Small intestine (tissue), 7 donors: ENCODE results near the gene SMS. TPM values are rescaled to one million over a fixed set of nuclear protein-coding genes. Genes with fewer than 3 reads are reported as not detected.

Experiments used
- DNase-seq, 2 donors: peaks; one replicate each; pipeline versions ENCODE4 v3.0.0 to v3.0.0-alpha.2; 2013
- FAIRE-seq: peaks from 2 replicates; lab custom pipeline; 2012; peaks lifted over from hg19 to GRCh38; lab: Jason Lieb, UNC
- H3K27ac ChIP-seq, 3 donors: one replicate each; pipeline ENCODE4 v1.5.1; 2013; ENCODE audit warnings: low read length in 2 of 3, mild to moderate bottlenecking in 2 of 3, control low read depth in 1 of 3, inconsistent platforms in 1 of 3, low read depth in 1 of 3, moderate library complexity in 1 of 3
- H3K27me3 ChIP-seq, 3 donors: one replicate each; pipeline ENCODE4 v1.6.1; 2013; ENCODE audit warnings: low read length in 3 of 3, inconsistent platforms in 1 of 3; ENCODE audit not compliant: control insufficient read depth in 3 of 3, insufficient read depth in 3 of 3
- H3K36me3 ChIP-seq, 3 donors: one replicate each; pipeline ENCODE4 v1.6.1; 2013; ENCODE audit warnings: low read length in 3 of 3, inconsistent platforms in 1 of 3, low read depth in 1 of 3, mild to moderate bottlenecking in 1 of 3, moderate library complexity in 1 of 3; ENCODE audit not compliant: control insufficient read depth in 3 of 3, insufficient read depth in 2 of 3
- H3K4me1 ChIP-seq, 3 donors: one replicate each; pipeline ENCODE4 v1.6.1; 2013; ENCODE audit warnings: low read length in 2 of 3, inconsistent platforms in 1 of 3, low read depth in 1 of 3, mild to moderate bottlenecking in 1 of 3, moderate library complexity in 1 of 3; ENCODE audit not compliant: control insufficient read depth in 3 of 3, insufficient read depth in 2 of 3
- H3K4me3 ChIP-seq, 3 donors: one replicate each; pipeline ENCODE4 v1.5.1; 2013; ENCODE audit warnings: low read length in 3 of 3, control low read depth in 1 of 3, inconsistent platforms in 1 of 3, low read depth in 1 of 3, mild to moderate bottlenecking in 1 of 3, moderate library complexity in 1 of 3
- H3K9me3 ChIP-seq, 2 donors: one replicate each; pipeline ENCODE4 v1.6.1; 2013; ENCODE audit warnings: low read depth in 1 of 2, low read length in 1 of 2; ENCODE audit not compliant: control insufficient read depth in 2 of 2, insufficient read depth in 1 of 2
- WGBS, 3 donors: extraction: QIAGEN DNeasy Blood & Tissue Kit; methylation state at CpG; one replicate each; pipeline ENCODE4 v1.1.7; 2013; 5-methylcytosine and 5-hydroxymethylcytosine counted together
- polyA plus RNA-seq, 4 donors: library from polyadenylated mRNA; stranded (reverse) in 3 of 4; unstranded in 1 of 4; fragments of 200-250 nt in 3 of 4; fragments of 120-200 nt in 1 of 4; gene quantifications; one replicate each; pipeline versions ENCODE4 v1.2.1 to v1.2.3, GENCODE V29; 2013
- donor health status: healthy with polysubstance abuse.
- donor health status: control.
- donor health status: control.
- donor health status: Bipolar disorder and iron deficiency.
- donor health status: healthy.

Gene SMS
- polyA plus RNA-seq, 4 donors, result 60.3 to 89.2 (median 87.5) TPM

DNA sequence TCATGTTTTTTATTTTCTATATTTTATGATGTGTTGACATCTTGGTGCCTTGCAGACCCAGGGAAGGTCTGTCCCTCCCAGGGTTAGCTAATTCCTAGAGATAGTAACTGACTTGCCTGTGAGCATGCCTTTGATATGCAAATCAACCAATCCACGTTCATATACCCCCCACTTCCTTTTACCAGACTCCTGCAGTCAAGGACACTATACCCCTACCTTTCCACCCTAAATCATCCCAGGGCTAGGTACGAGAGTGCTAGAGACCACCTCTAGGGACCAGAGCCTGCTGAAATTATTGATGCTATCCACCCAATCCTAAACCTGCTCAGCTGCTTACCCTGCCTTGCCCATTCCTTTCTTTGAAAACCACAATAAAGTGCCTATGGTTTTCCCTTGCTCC, 84.1 kb downstream of the SMS start:
- FAIRE-seq (no peak), DNase-seq (no peak)
- Histone ChIP-seq H3K4me3 (no peak overlapping the region), H3K9me3 (peaks cover 0 to 5% of the 10 kb centered on the region in 2 donors), H3K4me1 (peaks cover 0 to 4% (median 0%) of the 10 kb centered on the region in 3 donors), H3K36me3 (no peaks in the 10 kb centered on the region), H3K27ac (no peak overlapping the region), H3K27me3 (no peaks in the 10 kb centered on the region)
- 44 to 51% (median 51%) methylated on average over 2 of the region's 2 CpGs for WGBS, 3 donors

DNA sequence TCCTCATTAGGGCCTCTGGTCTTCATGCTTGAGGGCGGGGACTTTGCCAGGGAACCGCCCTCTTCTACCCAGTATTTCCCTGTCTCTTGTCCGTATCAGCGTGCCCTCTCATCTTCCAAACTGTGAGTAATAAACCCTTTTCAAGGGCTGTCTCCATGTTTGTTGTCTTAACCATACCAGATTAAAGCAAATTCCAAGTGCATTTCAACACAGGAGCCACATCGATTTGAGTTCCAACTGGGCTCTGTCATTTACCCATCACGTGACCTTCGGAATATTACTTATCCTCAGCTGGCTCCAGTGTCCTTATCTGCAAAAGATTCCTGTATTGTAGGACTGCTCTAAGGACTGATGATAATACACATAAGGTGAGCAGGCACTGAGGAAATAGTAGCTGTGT, 85.2 kb downstream of the SMS start:
- no peak for FAIRE-seq
- Histone ChIP-seq H3K9me3 (peaks cover 0 to 5% of the 10 kb centered on the region in 2 donors), H3K27me3 (no peaks in the 10 kb centered on the region), H3K27ac (no peak overlapping the region), H3K4me3 (no peak overlapping the region), H3K36me3 (no peaks in the 10 kb centered on the region), H3K4me1 (peaks cover 0 to 4% (median 0%) of the 10 kb centered on the region in 3 donors)
- WGBS, 3 donors, result 26 to 67% (median 64%) methylated on average over 5 to 7 of the region's 7 CpGs
- peak; percentile 57 for DNase-seq

DNA sequence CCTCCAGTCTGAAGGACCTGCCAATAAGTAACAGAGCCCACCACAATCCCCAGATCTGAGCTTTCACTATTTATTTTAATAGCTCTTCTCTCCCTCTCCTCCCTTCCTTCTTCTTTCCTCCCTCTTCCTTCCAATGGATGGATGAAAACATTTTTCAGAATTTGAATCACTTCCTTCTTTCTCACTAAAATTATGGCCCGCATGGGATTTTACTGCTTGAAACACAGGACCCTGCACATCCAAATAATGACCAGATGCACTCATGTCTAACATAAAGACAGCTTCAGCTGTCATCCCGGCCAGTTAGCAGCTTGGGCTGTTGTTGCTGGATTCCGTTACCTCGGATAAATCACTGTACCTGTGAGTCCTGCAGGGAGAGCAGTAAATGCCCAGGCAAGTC, 86.2 kb downstream of the SMS start:
- peaks cover 0 to 4% (median 0%) of the 10 kb centered on the region in 3 donors for H3K4me1 ChIP-seq
- FAIRE-seq (no peak), DNase-seq (peak; percentile 1)
- no peaks in the 10 kb centered on the region for H3K9me3 ChIP-seq
- no peak overlapping the region for H3K4me3 ChIP-seq
- no peaks in the 10 kb centered on the region for H3K36me3 ChIP-seq
- no peaks in the 10 kb centered on the region for H3K27me3 ChIP-seq
- 79 to 83% (median 80%) methylated on average over 4 of the region's 4 CpGs for WGBS, 3 donors
- no peak overlapping the region for H3K27ac ChIP-seq

DNA sequence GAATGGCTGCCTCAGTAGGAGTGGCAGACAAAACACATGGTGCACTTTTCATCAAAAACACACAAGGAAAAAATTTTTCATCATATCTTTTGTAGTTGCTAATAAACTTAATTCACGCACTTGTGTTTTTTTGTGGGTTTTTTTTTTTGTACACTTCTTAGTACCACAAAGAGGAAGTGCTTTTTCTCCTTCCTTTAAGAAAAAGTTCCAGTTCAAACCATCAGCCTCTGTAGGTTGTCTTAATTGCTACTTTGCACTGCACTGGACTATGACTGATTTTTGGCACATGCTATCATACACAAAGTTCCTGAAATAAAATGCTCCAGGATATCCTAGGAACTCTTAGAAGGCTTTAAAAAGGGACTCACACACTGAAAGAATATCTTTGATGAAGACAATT, 91.6 kb downstream of the SMS start, which contains the start of gene PHEX:
PHEX (plus strand) TSS at position 242 of the 400 bp plus-strand sequence. CDS start 681 bp downstream, outside the sequence.
- WGBS, 3 donors, result 68 to 100% (median 68%) methylated on average over 1 of the region's 1 CpG
- Histone ChIP-seq H3K27ac (no peak within 1 kb of the TSS), H3K9me3 (no peaks in the 10 kb centered on the region), H3K27me3 (no peaks in the 10 kb centered on the region), H3K4me3 (no peak within 1 kb of the TSS), H3K36me3 (no peaks in the 10 kb centered on the region), H3K4me1 (no peaks in the 10 kb centered on the region)
- DNase-seq, result no peak
- FAIRE-seq, result no peak

DNA sequence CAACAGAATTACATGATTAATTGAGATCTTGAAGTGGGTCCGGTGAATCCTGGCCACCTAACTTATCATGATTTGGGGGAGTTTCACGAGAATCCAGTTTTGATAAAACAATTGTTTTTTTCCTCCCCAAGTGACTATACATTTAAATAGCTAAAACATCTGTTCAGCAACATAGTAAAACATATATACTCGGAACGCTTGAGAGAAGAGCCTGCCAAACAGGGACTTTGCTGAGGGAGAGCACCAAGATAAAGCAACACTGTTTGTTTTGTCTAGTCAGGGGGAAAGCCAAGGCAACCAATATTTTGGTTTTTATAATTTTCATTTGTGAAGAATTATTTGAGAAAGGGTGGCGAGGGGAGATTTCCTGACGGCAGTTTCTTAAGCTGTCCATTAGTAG, 92.0 kb downstream of the SMS start:
- Histone ChIP-seq H3K36me3 (no peaks in the 10 kb centered on the region), H3K4me1 (no peaks in the 10 kb centered on the region), H3K27ac (no peak overlapping the region), H3K27me3 (no peaks in the 10 kb centered on the region), H3K9me3 (no peaks in the 10 kb centered on the region), H3K4me3 (no peak overlapping the region)
- no peak for DNase-seq
- FAIRE-seq, result no peak
- WGBS, 3 donors, result 70 to 94% (median 71%) methylated on average over 6 of the region's 6 CpGs

DNA sequence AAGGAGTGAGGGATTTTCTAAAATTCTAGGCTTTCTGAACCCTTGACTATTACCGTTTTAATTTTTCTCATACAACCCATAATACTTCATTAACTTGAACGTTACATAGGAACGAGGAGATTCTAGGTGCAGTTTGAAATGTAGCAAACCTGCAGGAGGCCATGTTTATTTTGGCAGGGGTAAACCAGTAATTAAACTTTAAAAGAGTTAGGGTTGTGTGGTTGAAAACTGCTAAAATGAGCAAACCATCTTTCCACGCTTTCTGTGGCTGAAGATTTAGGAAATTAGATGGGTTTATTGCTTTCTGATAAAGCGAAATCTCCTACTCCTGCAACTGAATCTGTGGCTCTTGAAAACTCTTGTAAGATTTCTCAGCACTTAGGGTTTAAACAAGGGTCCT, 93.3 kb downstream of the SMS start:
- DNase-seq (no peak), FAIRE-seq (no peak)
- Histone ChIP-seq H3K27ac (no peak overlapping the region), H3K9me3 (no peaks in the 10 kb centered on the region), H3K4me3 (no peak overlapping the region), H3K4me1 (no peaks in the 10 kb centered on the region), H3K27me3 (no peaks in the 10 kb centered on the region), H3K36me3 (no peaks in the 10 kb centered on the region)
- WGBS, 3 donors, result 51 to 73% (median 70%) methylated on average over 5 of the region's 5 CpGs

DNA sequence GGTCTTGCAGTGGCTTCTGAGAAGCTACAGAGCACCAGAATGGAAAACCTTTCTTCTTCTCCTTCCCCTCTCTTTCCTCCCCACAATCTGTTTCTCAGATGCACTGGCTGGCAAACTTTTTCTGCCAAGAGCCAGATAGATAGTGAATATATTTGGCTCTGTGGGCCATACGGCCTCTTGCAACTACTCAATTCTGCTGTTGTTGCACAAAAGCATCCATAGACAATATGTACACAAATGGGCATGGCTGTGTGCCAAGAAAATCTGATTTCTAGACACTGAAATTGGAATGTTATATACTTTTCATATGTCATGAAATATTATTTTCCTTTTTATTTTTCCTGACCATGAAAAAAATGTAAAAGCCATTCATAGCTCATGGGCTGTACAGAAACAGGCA, 94.7 kb downstream of the SMS start:
- WGBS, 3 donors, result 59 to 88% (median 77%) methylated on average over 1 of the region's 1 CpG
- no peak for FAIRE-seq

DNA sequence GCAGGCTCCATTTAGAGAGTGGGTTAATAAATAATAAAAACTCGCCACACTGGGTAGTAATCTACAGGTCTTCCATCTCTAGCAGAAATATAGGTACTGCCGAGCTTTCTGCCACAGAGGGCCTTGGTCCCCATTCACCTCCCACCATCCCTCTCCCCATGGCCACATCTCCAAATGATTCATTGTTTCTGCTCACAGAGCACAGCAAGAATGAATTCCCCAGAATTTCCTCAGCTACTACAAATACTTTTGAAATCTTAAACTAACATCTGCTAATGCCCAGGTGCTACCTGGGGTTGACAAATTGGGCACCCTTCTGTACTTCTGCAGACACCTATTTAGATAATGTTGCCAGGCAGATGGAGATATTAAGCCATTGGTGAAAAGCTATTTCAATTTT, 96.7 kb downstream of the SMS start:
- 49 to 78% (median 64%) methylated on average over 2 of the region's 2 CpGs for WGBS, 3 donors
- H3K4me3 ChIP-seq, result no peak overlapping the region
- H3K36me3 ChIP-seq, result no peaks in the 10 kb centered on the region
- H3K27ac ChIP-seq, result no peak overlapping the region
- no peaks in the 10 kb centered on the region for H3K9me3 ChIP-seq
- DNase-seq (no peak), FAIRE-seq (no peak)
- H3K27me3 ChIP-seq, result no peaks in the 10 kb centered on the region
- no peaks in the 10 kb centered on the region for H3K4me1 ChIP-seq

More for the DNA sequence above, 94.7 kb downstream of the SMS start:
- Histone ChIP-seq H3K9me3 (no peaks in the 10 kb centered on the region), H3K36me3 (no peaks in the 10 kb centered on the region), H3K4me1 (no peaks in the 10 kb centered on the region), H3K4me3 (no peak overlapping the region), H3K27me3 (no peaks in the 10 kb centered on the region), H3K27ac (no peak overlapping the region)
- no peak for DNase-seq

DNA sequence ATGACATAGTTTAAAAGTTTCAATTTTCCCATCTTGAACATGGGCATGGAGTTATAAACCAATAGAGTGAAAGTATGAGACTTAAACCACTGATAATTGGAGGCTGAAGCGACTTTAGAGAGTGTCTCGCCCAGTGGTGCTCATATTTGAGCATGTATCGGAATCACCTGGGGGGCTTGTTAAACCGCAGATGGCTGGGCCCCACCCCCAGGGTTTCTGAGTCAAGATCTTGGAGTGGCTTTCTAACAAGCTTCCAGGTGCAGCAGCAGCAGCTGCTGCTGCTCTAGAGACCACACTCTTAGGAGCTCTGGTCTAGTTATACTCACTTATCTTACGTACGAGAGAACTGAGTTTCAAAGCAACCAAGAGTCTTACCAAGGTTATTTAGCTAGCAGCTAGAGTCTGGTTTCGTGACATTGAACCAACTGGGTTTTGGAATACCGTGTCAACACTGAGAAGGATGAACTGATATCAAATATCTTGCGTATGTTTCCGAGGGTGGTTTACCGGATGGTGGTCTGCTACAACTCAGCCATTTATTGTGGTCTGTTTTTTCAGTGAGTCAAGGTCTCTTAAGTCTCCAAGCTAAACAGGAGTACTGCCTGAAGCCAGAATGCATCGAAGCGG, 97.5 kb downstream of the SMS start:
- Histone ChIP-seq H3K27me3 (no peaks in the 10 kb centered on the region), H3K4me3 (no peak overlapping the region), H3K36me3 (no peaks in the 10 kb centered on the region), H3K4me1 (no peaks in the 10 kb centered on the region), H3K9me3 (no peaks in the 10 kb centered on the region), H3K27ac (no peak overlapping the region)
- WGBS, 3 donors, result 80 to 93% (median 89%) methylated on average over 11 to 13 of the region's 13 CpGs
- FAIRE-seq (no peak), DNase-seq (no peak)
